Neural progenitor cell (in vitro differentiated cells): Measurements from ENCODE around the gene RAB17. TPM values are rescaled to one million over a fixed set of nuclear protein-coding genes. Genes with fewer than 3 reads are reported as not detected.

Source experiments
- DNase-seq: peaks from one replicate; pipeline ENCODE4 v3.0.0-alpha.2; 2016; ENCODE audit warnings: low spot score
- H2AFZ ChIP-seq: fragments of 200-600 bp; sonication (generic); replicated peaks from 2 replicates; pipeline ENCODE4 v1.6.1; 2016; ENCODE audit warnings: antibody characterized with exemption
- H3F3A ChIP-seq: fragments of 200-600 bp; sonication (generic); 2 replicates; pipeline ENCODE4 v1.6.1; 2016; ENCODE audit warnings: antibody characterized with exemption, low read depth
- H3K27ac ChIP-seq: fragments of 200-600 bp; sonication (generic); 2 replicates; pipeline ENCODE4 v1.5.1; 2016; ENCODE audit warnings: mild to moderate bottlenecking
- H3K27me3 ChIP-seq: fragments of 200-600 bp; sonication (generic); 2 replicates; pipeline ENCODE4 v1.6.1; 2016; ENCODE audit warnings: mild to moderate bottlenecking, moderate library complexity
- H3K36me3 ChIP-seq: fragments of 200-600 bp; sonication (generic); 2 replicates; pipeline ENCODE4 v1.5.1; 2016
- H3K4me1 ChIP-seq: fragments of 200-600 bp; sonication (generic); 2 replicates; pipeline ENCODE4 v1.6.1; 2016; ENCODE audit warnings: mixed run types
- H3K4me2 ChIP-seq: fragments of 200-600 bp; sonication (generic); 2 replicates; pipeline ENCODE4 v1.6.1; 2016
- H3K4me3 ChIP-seq: fragments of 200-600 bp; sonication (generic); 2 replicates; pipeline ENCODE4 v1.5.1; 2016
- H3K79me2 ChIP-seq: fragments of 200-600 bp; sonication (generic); 2 replicates; pipeline ENCODE4 v1.6.1; 2016; ENCODE audit warnings: low read depth
- H3K9ac ChIP-seq: fragments of 200-600 bp; sonication (generic); 2 replicates; pipeline ENCODE4 v1.6.1; 2016
- H3K9me3 ChIP-seq: fragments of 200-600 bp; sonication (generic); 2 replicates; pipeline ENCODE4 v1.5.1; 2016; ENCODE audit warnings: low read depth
- H4K20me1 ChIP-seq: fragments of 200-600 bp; sonication (generic); 2 replicates; pipeline ENCODE4 v1.6.1; 2016; ENCODE audit warnings: low read depth
- H3K27ac Mint-ChIP-seq: 3 replicates; pipeline ENCODE4 v1.8.0; 2021; ENCODE audit warnings: mixed read lengths
- H3K27me3 Mint-ChIP-seq: 2 replicates; pipeline ENCODE4 v1.8.0; 2022; ENCODE audit warnings: low read depth, mild to moderate bottlenecking, inconsistent platforms, moderate library complexity, mixed read lengths; ENCODE audit not compliant: insufficient read depth
- H3K36me3 Mint-ChIP-seq: 3 replicates; pipeline ENCODE4 v1.8.0; 2021; ENCODE audit warnings: mixed read lengths
- H3K4me1 Mint-ChIP-seq: 3 replicates; pipeline ENCODE4 v1.8.0; 2021; ENCODE audit warnings: mixed read lengths
- H3K4me3 Mint-ChIP-seq: 3 replicates; pipeline ENCODE4 v1.8.0; 2021; ENCODE audit warnings: mild to moderate bottlenecking, moderate library complexity, mixed read lengths
- H3K9me3 Mint-ChIP-seq: 3 replicates; pipeline ENCODE4 v1.8.0; 2020; ENCODE audit warnings: mixed read lengths
- CTCF ChIP-seq: fragments of 200-600 bp; sonication (generic); IDR thresholded peaks from 2 replicates; pipeline ENCODE4 v1.5.1; 2017; ENCODE audit warnings: antibody characterized with exemption, mild to moderate bottlenecking
- EZH2 ChIP-seq: fragments of 200-600 bp; sonication (generic); IDR thresholded peaks from 2 replicates; pipeline ENCODE4 v1.6.1; 2017; ENCODE audit warnings: antibody characterized with exemption, mild to moderate bottlenecking, moderate library complexity
- EZH2phosphoT487 ChIP-seq: fragments of 200-600 bp; sonication (generic); IDR thresholded peaks from 2 replicates; pipeline ENCODE4 v1.6.1; 2017; ENCODE audit warnings: antibody characterized with exemption
- total RNA-seq: library from RNA; depleted of rRNA; stranded (reverse); fragments of >200 nt; gene quantifications from 2 replicates; pipeline ENCODE4 v1.2.3, GENCODE V29; 2015; ENCODE audit warnings: low replicate concordance

RAB17 gene
- total RNA-seq, 1 donor from 2014 or later, result not detected

GRCh38 chr2:237628247-237629187, 38.0 kb upstream of the RAB17 start:
- Histone ChIP-seq H3K9ac (no peak overlapping the region), H3K27ac (no peak overlapping the region), H3K27me3 (peaks cover 56% of the 10 kb centered on the region), H3K9me3 (no peaks in the 10 kb centered on the region), H3F3A (peaks cover 17% of the 10 kb centered on the region), H2AFZ (no peak overlapping the region), H3K4me2 (peak overlapping the region; percentile 84), H3K4me3 (peak overlapping the region; percentile 67), H3K79me2 (peaks cover 3% of the 10 kb centered on the region), H3K36me3 (no peaks in the 10 kb centered on the region), H3K4me1 (peaks cover 8% of the 10 kb centered on the region), H4K20me1 (peaks cover 21% of the 10 kb centered on the region)
- H3K4me1 Mint-ChIP-seq, result peaks cover 34% of the 10 kb centered on the region
- DNase-seq, result no peak
- H3K36me3 Mint-ChIP-seq, result peaks cover 20% of the 10 kb centered on the region
- TF ChIP-seq EZH2phosphoT487 (no peak), CTCF (no peak), EZH2 (no peak)
- H3K27ac Mint-ChIP-seq, result peak overlapping the region; percentile 79
- H3K9me3 Mint-ChIP-seq, result no peaks in the 10 kb centered on the region
- peak overlapping the region; percentile 95 for H3K4me3 Mint-ChIP-seq
- H3K27me3 Mint-ChIP-seq, result peaks cover 15% of the 10 kb centered on the region

GRCh38 chr2:237627441-237628246, 37.1 kb upstream of the RAB17 start, which contains the start of gene LRRFIP1:
Gene LRRFIP1 (plus strand): TSS chr2:237627587. CDS start chr2:237627645, 58 bp downstream.
- Histone ChIP-seq H3K36me3 (no peaks in the 10 kb centered on the region), H2AFZ (no peak within 1 kb of the TSS), H3K9me3 (no peaks in the 10 kb centered on the region), H3K4me2 (peak within 1 kb of the TSS; percentile 84), H3K27ac (no peak within 1 kb of the TSS), H3K4me3 (peak within 1 kb of the TSS; percentile 67), H3K27me3 (peaks cover 63% of the 10 kb centered on the region), H4K20me1 (peaks cover 21% of the 10 kb centered on the region), H3K4me1 (peaks cover 8% of the 10 kb centered on the region), H3F3A (peaks cover 17% of the 10 kb centered on the region), H3K9ac (no peak within 1 kb of the TSS), H3K79me2 (peaks cover 3% of the 10 kb centered on the region)
- TF ChIP-seq CTCF (no peak), EZH2phosphoT487 (peak; percentile 10), EZH2 (peak; percentile 45)
- Mint-ChIP-seq H3K4me3 (peak within 1 kb of the TSS; percentile 95), H3K4me1 (peaks cover 34% of the 10 kb centered on the region), H3K36me3 (peaks cover 16% of the 10 kb centered on the region), H3K27ac (peak within 1 kb of the TSS; percentile 79), H3K27me3 (peaks cover 14% of the 10 kb centered on the region), H3K9me3 (no peaks in the 10 kb centered on the region)
- peak; percentile 76 for DNase-seq

- H3K9ac ChIP-seq, result no peak overlapping the region
- no peak for TF ChIP-seq CTCF
- TF ChIP-seq EZH2, result peak; percentile 78
- TF ChIP-seq EZH2phosphoT487, result peak; percentile 70
- H3K4me3 ChIP-seq, result peak overlapping the region; percentile 67
- Mint-ChIP-seq H3K27me3 (peaks cover 14% of the 10 kb centered on the region), H3K4me3 (peak overlapping the region; percentile 83), H3K9me3 (no peaks in the 10 kb centered on the region), H3K4me1 (peaks cover 34% of the 10 kb centered on the region), H3K36me3 (peaks cover 15% of the 10 kb centered on the region), H3K27ac (no peak overlapping the region)
- no peak overlapping the region for H3K27ac ChIP-seq
- no peak overlapping the region for H2AFZ ChIP-seq
- peak overlapping the region; percentile 84 for H3K4me2 ChIP-seq
- DNase-seq, result peak; percentile 48
- peaks cover 21% of the 10 kb centered on the region for H4K20me1 ChIP-seq
- no peaks in the 10 kb centered on the region for H3K9me3 ChIP-seq
- peaks cover 63% of the 10 kb centered on the region for H3K27me3 ChIP-seq
- peaks cover 17% of the 10 kb centered on the region for H3F3A ChIP-seq
- H3K36me3 ChIP-seq, result no peaks in the 10 kb centered on the region
- peaks cover 8% of the 10 kb centered on the region for H3K4me1 ChIP-seq
- peaks cover 3% of the 10 kb centered on the region for H3K79me2 ChIP-seq
These were observed 36.4 kb upstream of the RAB17 start for GRCh38 chr2:237626813-237627440.
